BLaER1 treated with 17β-estradiol and CSF1 and Interleukin-3, amounts not matched to agents 10 nM and 100 nM (cell line): ENCODE results near the gene MUTYH.
"Not testable (repeated sequence)": the region's sequence is repeated elsewhere in the genome, so short reads cannot be mapped to it uniquely, and the experiment has no call there.

Source experiments
- H3K27ac ChIP-seq, 11 experiments: shearing (Covaris generic); formaldehyde crosslinking; 2 replicates each; pipeline ENCODE4 v1.8.1; 2022
- H3K27me3 ChIP-seq, 11 experiments: shearing (Covaris generic); formaldehyde crosslinking; 2 replicates each; pipeline ENCODE4 v1.8.1; 2022
- H3K36me3 ChIP-seq, 11 experiments: shearing (Covaris generic); formaldehyde crosslinking; 2 replicates each; pipeline ENCODE4 v1.8.1; 2022
- H3K4me1 ChIP-seq, 10 experiments: shearing (Covaris generic); formaldehyde crosslinking; 2 replicates each; pipeline ENCODE4 v1.8.1; 2022
- H3K4me2 ChIP-seq, 11 experiments: shearing (Covaris generic); formaldehyde crosslinking; 2 replicates each; pipeline ENCODE4 v1.8.1; 2022
- H3K4me3 ChIP-seq, 10 experiments: shearing (Covaris generic); formaldehyde crosslinking; 2 replicates each; pipeline ENCODE4 v1.8.1; 2022
- H3K9ac ChIP-seq, 11 experiments: shearing (Covaris generic); formaldehyde crosslinking; 2 replicates each; pipeline ENCODE4 v1.8.1; 2022
- H3K9me3 ChIP-seq, 11 experiments: shearing (Covaris generic); formaldehyde crosslinking; replicated peaks in 1 of 11; 2 replicates each; pipeline ENCODE4 v1.8.1; 2022
- H4K20me1 ChIP-seq, 11 experiments: shearing (Covaris generic); formaldehyde crosslinking; 2 replicates each; pipeline ENCODE4 v1.8.1; 2022
- Cebpa-rat ChIP-seq, 11 experiments: shearing (Covaris generic); IDR thresholded peaks; 2 replicates each; pipeline ENCODE4 v1.8.1; 2022

The MUTYH gene

GRCh38 chr1:45302505-45303150 lies 37.6 kb downstream of the MUTYH start:
- H3K27ac ChIP-seq = peak overlapping the region; percentile 81 to 95 (median 88)
- TF ChIP-seq Cebpa-rat (IDR thresholded peaks at IDR 0.05) = no peak
- no peaks in the 10 kb centered on the region for H3K9me3 ChIP-seq
- peak overlapping the region; percentile 62 to 93 (median 79) for H3K4me2 ChIP-seq
- peak overlapping the region; percentile 63 to 77 (median 68) for H3K4me3 ChIP-seq
- H3K27me3 ChIP-seq = no peaks in the 10 kb centered on the region
- H3K9ac ChIP-seq = peak overlapping the region; percentile 82 to 94 (median 89); a peak in 21 of 22 replicates
- no peaks in the 10 kb centered on the region for H3K36me3 ChIP-seq
- peaks cover 32 to 63% (median 58%) of the 10 kb centered on the region in 10 experiments for H3K4me1 ChIP-seq
- no peaks in the 10 kb centered on the region for H4K20me1 ChIP-seq

GRCh38 chr1:45300669-45300997 lies 39.6 kb downstream of the MUTYH start:
- Histone ChIP-seq H3K27me3 (no peaks in the 10 kb centered on the region), H4K20me1 (no peaks in the 10 kb centered on the region), H3K4me3 (no peak overlapping the region), H3K36me3 (no peaks in the 10 kb centered on the region), H3K9ac (no peak overlapping the region), H3K4me2 (no peak overlapping the region), H3K9me3 (no peaks in the 10 kb centered on the region), H3K27ac (no peak overlapping the region), H3K4me1 (peaks cover 20 to 43% (median 38%) of the 10 kb centered on the region in 10 experiments)
- TF ChIP-seq Cebpa-rat (IDR thresholded peaks at IDR 0.05) = no peak

GRCh38 chr1:45299981-45300668 lies 40.1 kb downstream of the MUTYH start:
- TF ChIP-seq Cebpa-rat (IDR thresholded peaks at IDR 0.05) = no peak
- H3K9me3 ChIP-seq = no peaks in the 10 kb centered on the region
- H3K4me3 ChIP-seq = no peak overlapping the region
- H3K27ac ChIP-seq = no peak overlapping the region
- H3K9ac ChIP-seq = no peak overlapping the region
- H3K36me3 ChIP-seq = no peaks in the 10 kb centered on the region
- peaks cover 18 to 38% (median 33%) of the 10 kb centered on the region in 10 experiments for H3K4me1 ChIP-seq
- H3K27me3 ChIP-seq = no peaks in the 10 kb centered on the region
- no peak overlapping the region for H3K4me2 ChIP-seq
- H4K20me1 ChIP-seq = no peaks in the 10 kb centered on the region

GRCh38 chr1:45299296-45299695 lies 40.9 kb downstream of the MUTYH start:
- no peaks in the 10 kb centered on the region for H3K9me3 ChIP-seq
- no peaks in the 10 kb centered on the region for H4K20me1 ChIP-seq
- no peak overlapping the region; a peak in 1 of 22 replicates for H3K9ac ChIP-seq
- no peak overlapping the region for H3K4me3 ChIP-seq
- H3K4me2 ChIP-seq = no peak overlapping the region
- H3K27ac ChIP-seq = no peak overlapping the region
- H3K27me3 ChIP-seq = no peaks in the 10 kb centered on the region
- peaks cover 10 to 30% (median 25%) of the 10 kb centered on the region in 10 experiments for H3K4me1 ChIP-seq
- no peaks in the 10 kb centered on the region for H3K36me3 ChIP-seq
- no peak for TF ChIP-seq Cebpa-rat (IDR thresholded peaks at IDR 0.05)

GRCh38 chr1:45297666-45298356 lies 42.4 kb downstream of the MUTYH start:
- TF ChIP-seq Cebpa-rat (IDR thresholded peaks at IDR 0.05) = no peak
- no peak overlapping the region for H3K4me3 ChIP-seq
- no peaks in the 10 kb centered on the region for H3K27me3 ChIP-seq
- peaks cover 5 to 24% (median 18%) of the 10 kb centered on the region in 10 experiments for H3K4me1 ChIP-seq
- H3K9ac ChIP-seq = no peak overlapping the region
- no peaks in the 10 kb centered on the region for H4K20me1 ChIP-seq
- no peak overlapping the region for H3K4me2 ChIP-seq
- no peaks in the 10 kb centered on the region for H3K36me3 ChIP-seq
- no peaks in the 10 kb centered on the region for H3K9me3 ChIP-seq
- H3K27ac ChIP-seq = no peak overlapping the region

GRCh38 chr1:45291716-45292115 lies 48.5 kb downstream of the MUTYH start:
- Histone ChIP-seq H3K4me2 (no peak overlapping the region), H3K9ac (no peak overlapping the region), H3K4me3 (no peak overlapping the region), H3K27me3 (no peaks in the 10 kb centered on the region), H3K27ac (no peak overlapping the region), H3K4me1 (no peaks in the 10 kb centered on the region), H3K36me3 (no peaks in the 10 kb centered on the region), H3K9me3 (no peaks in the 10 kb centered on the region), H4K20me1 (no peaks in the 10 kb centered on the region)
- TF ChIP-seq Cebpa-rat (IDR thresholded peaks at IDR 0.05) = no peak

GRCh38 chr1:45291002-45291401 lies 49.2 kb downstream of the MUTYH start:
- not testable (repeated sequence) for H3K27me3 ChIP-seq, H3K9ac ChIP-seq, H3K4me1 ChIP-seq, H3K36me3 ChIP-seq, H3K4me3 ChIP-seq, H3K27ac ChIP-seq, H3K9me3 ChIP-seq, H4K20me1 ChIP-seq, H3K4me2 ChIP-seq

- not testable (repeated sequence) for H3K27me3 ChIP-seq, H3K27ac ChIP-seq, H3K4me2 ChIP-seq, H3K36me3 ChIP-seq, H4K20me1 ChIP-seq, H3K4me3 ChIP-seq, H3K9ac ChIP-seq
- Histone ChIP-seq H3K4me1 (peaks cover 0 to 19% (median 9%) of the 10 kb centered on the region in 10 experiments; a peak in 15 of 20 replicates), H3K9me3 (peaks cover 8 to 14% (median 12%) of the 10 kb centered on the region in 11 experiments; a peak in 21 of 22 replicates)
These were observed 53.7 kb downstream of the MUTYH start for GRCh38 chr1:45286521-45286920.

GRCh38 chr1:45284858-45285257 lies 55.4 kb downstream of the MUTYH start:
- H3K4me2 ChIP-seq = not testable (repeated sequence)

More at GRCh38 chr1:45284858-45285257, 55.4 kb downstream of the MUTYH start:
- Histone ChIP-seq H3K4me1 (peaks cover 0 to 19% (median 9%) of the 10 kb centered on the region in 10 experiments; a peak in 15 of 20 replicates), H3K9me3 (peaks cover 8 to 18% (median 12%) of the 10 kb centered on the region in 11 experiments; a peak in 21 of 22 replicates)
- H3K9ac ChIP-seq, H3K4me3 ChIP-seq, H3K36me3 ChIP-seq, H3K27me3 ChIP-seq, H4K20me1 ChIP-seq, H3K27ac ChIP-seq: not testable (repeated sequence)
